Endothelial cell of umbilical vein (primary cell): Measurements from ENCODE around the gene METTL1.

Experiments
- EZH2 ChIP-seq: IDR thresholded peaks from 2 replicates; pipeline ENCODE4 v1.6.1; 2012; ENCODE audit warnings: borderline replicate concordance, low read depth, mild to moderate bottlenecking, moderate library complexity, low read length, inconsistent platforms; ENCODE audit not compliant: severe bottlenecking
- FOS ChIP-seq: IDR thresholded peaks from 2 replicates; pipeline ENCODE4 v1.6.1; 2011; ENCODE audit warnings: mild to moderate bottlenecking, low read length, moderate library complexity, borderline replicate concordance; ENCODE audit not compliant: insufficient read depth
- MYC ChIP-seq: IDR thresholded peaks from one replicate; pipeline ENCODE4 v1.6.1; 2011; ENCODE audit warnings: mild to moderate bottlenecking, low read depth, low read length
- POLR2A ChIP-seq: IDR thresholded peaks from 2 replicates; pipeline ENCODE4 v1.6.1; 2012; ENCODE audit warnings: low read depth, mild to moderate bottlenecking, control low read depth, low read length
- POLR2AphosphoS5 ChIP-seq: IDR thresholded peaks from 2 replicates; pipeline ENCODE4 v1.6.1; 2012; ENCODE audit warnings: low read depth, mild to moderate bottlenecking, control low read depth, low read length, moderate library complexity; ENCODE audit not compliant: insufficient read depth
- TF ChIP-seq, protein P1 (sequence below), 2 donors: IDR thresholded peaks; 1 replicate in 1 of 2; 2 replicates in 1 of 2; pipeline ENCODE4 v1.5.1; 2011; ENCODE audit warnings: low read length in 2 of 2, mild to moderate bottlenecking in 2 of 2, moderate library complexity in 2 of 2, control low read depth in 1 of 2, inconsistent platforms in 1 of 2, low read depth in 1 of 2; ENCODE audit not compliant: insufficient read depth in 1 of 2; ENCODE audit errors: extremely low read depth in 1 of 2
- TF ChIP-seq, protein P2 (sequence below): IDR thresholded peaks from 2 replicates; pipeline ENCODE4 v1.6.1; 2011; ENCODE audit not compliant: insufficient read depth, insufficient read length

DNA sequence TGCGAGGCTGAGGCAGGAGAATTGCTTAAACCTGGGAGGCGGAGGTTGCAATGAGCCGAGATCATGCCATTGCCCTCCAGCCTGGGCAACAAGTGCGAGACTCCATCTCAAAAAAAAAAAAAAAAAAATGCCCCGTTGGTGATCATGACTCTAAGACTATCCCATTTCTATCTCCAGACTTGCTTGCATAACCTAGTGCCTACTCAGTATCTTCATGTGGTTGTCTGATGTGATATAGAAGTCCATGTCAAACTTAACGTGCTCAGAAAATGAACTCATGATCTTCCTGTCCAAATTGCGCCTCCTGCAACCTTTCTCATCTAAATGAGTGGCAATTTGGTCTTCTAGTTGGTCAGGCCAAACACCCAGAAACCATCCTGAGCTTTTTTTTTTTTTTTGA, 6.0 kb upstream of the METTL1 start:
- TF ChIP-seq, protein P1, sequence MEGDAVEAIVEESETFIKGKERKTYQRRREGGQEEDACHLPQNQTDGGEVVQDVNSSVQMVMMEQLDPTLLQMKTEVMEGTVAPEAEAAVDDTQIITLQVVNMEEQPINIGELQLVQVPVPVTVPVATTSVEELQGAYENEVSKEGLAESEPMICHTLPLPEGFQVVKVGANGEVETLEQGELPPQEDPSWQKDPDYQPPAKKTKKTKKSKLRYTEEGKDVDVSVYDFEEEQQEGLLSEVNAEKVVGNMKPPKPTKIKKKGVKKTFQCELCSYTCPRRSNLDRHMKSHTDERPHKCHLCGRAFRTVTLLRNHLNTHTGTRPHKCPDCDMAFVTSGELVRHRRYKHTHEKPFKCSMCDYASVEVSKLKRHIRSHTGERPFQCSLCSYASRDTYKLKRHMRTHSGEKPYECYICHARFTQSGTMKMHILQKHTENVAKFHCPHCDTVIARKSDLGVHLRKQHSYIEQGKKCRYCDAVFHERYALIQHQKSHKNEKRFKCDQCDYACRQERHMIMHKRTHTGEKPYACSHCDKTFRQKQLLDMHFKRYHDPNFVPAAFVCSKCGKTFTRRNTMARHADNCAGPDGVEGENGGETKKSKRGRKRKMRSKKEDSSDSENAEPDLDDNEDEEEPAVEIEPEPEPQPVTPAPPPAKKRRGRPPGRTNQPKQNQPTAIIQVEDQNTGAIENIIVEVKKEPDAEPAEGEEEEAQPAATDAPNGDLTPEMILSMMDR (IDR thresholded peaks at IDR 0.05; ENCODE audit: extremely low read depth in 1 of 2, insufficient read depth in 1 of 2, low read depth in 1 of 2, low read length in 2 of 2) = no peak
- TF ChIP-seq MYC (no peak), POLR2A (no peak), FOS (no peak), EZH2 (no peak), POLR2AphosphoS5 (no peak)
- TF ChIP-seq, protein P2, sequence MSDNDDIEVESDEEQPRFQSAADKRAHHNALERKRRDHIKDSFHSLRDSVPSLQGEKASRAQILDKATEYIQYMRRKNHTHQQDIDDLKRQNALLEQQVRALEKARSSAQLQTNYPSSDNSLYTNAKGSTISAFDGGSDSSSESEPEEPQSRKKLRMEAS = no peak
